K562 (cell line): ENCODE results near the gene BEST4. TPM values are rescaled to one million over a fixed set of nuclear protein-coding genes. Genes with fewer than 3 reads are reported as not detected.

Experiments
- CC2D1A ChIP-seq: fragments of 450-650 bp; IDR thresholded peaks from 2 replicates; pipeline ENCODE4 v1.6.1; 2017; ENCODE audit warnings: mild to moderate bottlenecking
- CREB5 ChIP-seq: fragments of 250-450 bp; sonication (Bioruptor Pico); IDR thresholded peaks from 2 replicates; pipeline ENCODE4 v1.5.0; 2020; ENCODE audit warnings: mild to moderate bottlenecking
- GATA2 ChIP-seq: sonication (generic); formaldehyde crosslinking; IDR thresholded peaks from 2 replicates; pipeline ENCODE4 v1.4.0; 2020; ENCODE audit warnings: mild to moderate bottlenecking, missing genetic modification reagents
- HMBOX1 ChIP-seq: sonication (generic); IDR thresholded peaks from 2 replicates; pipeline ENCODE4 v1.6.1; 2016
- HSF4 ChIP-seq: fragments of 250-450 bp; sonication (Bioruptor Pico); IDR thresholded peaks from 2 replicates; pipeline ENCODE4 v2.1.2; 2022; ENCODE audit warnings: mild to moderate bottlenecking, moderate library complexity, borderline replicate concordance
- LARP7 ChIP-seq: fragments of 450-650 bp; IDR thresholded peaks from 2 replicates; pipeline ENCODE4 v1.6.1; 2016
- POLR3A ChIP-seq: IDR thresholded peaks from 2 replicates; pipeline ENCODE4 v1.6.1; 2011; ENCODE audit warnings: borderline replicate concordance, mild to moderate bottlenecking, moderate library complexity; ENCODE audit not compliant: insufficient read length, insufficient read depth; ENCODE audit errors: extremely low read depth
- RFX1 ChIP-seq: fragments of 450-650 bp; IDR thresholded peaks from 2 replicates; pipeline ENCODE4 v1.6.1; 2016; ENCODE audit warnings: mild to moderate bottlenecking, moderate library complexity
- ZEB2 ChIP-seq: fragments of 450-650 bp; IDR thresholded peaks from 2 replicates; pipeline ENCODE4 v1.6.1; 2016
- ZNF212 ChIP-seq: fragments of 450-650 bp; formaldehyde crosslinking; IDR thresholded peaks from 2 replicates; pipeline ENCODE4 v1.4.0; 2020; ENCODE audit warnings: mild to moderate bottlenecking
- ZNF449 ChIP-seq: fragments of 250-450 bp; sonication (Bioruptor Pico); IDR thresholded peaks from 2 replicates; pipeline ENCODE4 v1.8.0; 2022; ENCODE audit warnings: moderate library complexity, mild to moderate bottlenecking, inconsistent platforms
- ZNF592 ChIP-seq: fragments of 450-650 bp; IDR thresholded peaks from 2 replicates; pipeline ENCODE4 v1.6.1; 2017; ENCODE audit warnings: antibody characterized with exemption, mild to moderate bottlenecking
- ZNF699 ChIP-seq: fragments of 250-450 bp; sonication (Bioruptor Pico); IDR thresholded peaks from 2 replicates; pipeline ENCODE4 v1.8.0; 2021; ENCODE audit warnings: mild to moderate bottlenecking, moderate library complexity; ENCODE audit not compliant: insufficient replicate concordance
- ZNF79 ChIP-seq: fragments of 250-450 bp; sonication (Bioruptor Pico); IDR thresholded peaks from 2 replicates; pipeline ENCODE4 v1.4.0; 2020; ENCODE audit warnings: low read depth, mild to moderate bottlenecking, moderate library complexity
- polyA plus RNA-seq, 8 experiments: library from polyadenylated mRNA; depleted of rRNA in 4 of 8; stranded (reverse) in 5 of 8; unstranded in 3 of 8; fragments of >200 nt; fragmentation: Nextera tagmentation in 2 of 8; fragmentation: Illumina TruSeq in 1 of 8; extraction: Ambion mirVana in 2 of 8; extraction: Trizol in 1 of 8; gene quantifications; 2 replicates each; pipeline versions ENCODE4 v1.2.1 to v1.2.3, GENCODE V29; 2011 to 2014; ENCODE audit warnings: inconsistent platforms in 1 of 8, missing spikeins in 1 of 8
- total RNA-seq, 7 experiments: library from RNA; depleted of rRNA in 6 of 7; stranded (reverse); fragments of >200 nt in 6 of 7; fragmentation: Illumina TruSeq in 2 of 7; extraction: Trizol in 2 of 7; gene quantifications; 2 replicates each; pipeline versions ENCODE4 v1.2.1 to v1.2.3, GENCODE V29; 2011 to 2021; ENCODE audit warnings: low replicate concordance in 1 of 7
- TF ChIP-seq, protein P1 (sequence below): fragments of 250-450 bp; sonication (Bioruptor Pico); IDR thresholded peaks from 2 replicates; pipeline ENCODE4 v1.5.0; 2021; ENCODE audit warnings: mild to moderate bottlenecking, moderate library complexity

Gene BEST4
- total and polyA plus RNA-seq, 9 of the 15 experiments (the other 6 are each of a cell fraction or from before 2014, with no cell fraction given) = 0.07 to 0.11 TPM; not detected in 7

- TF ChIP-seq ZNF449 = no peak
- TF ChIP-seq ZNF699 (CRISPR knock-in tag) = no peak
- TF ChIP-seq HMBOX1 = no peak
- no peak for TF ChIP-seq CC2D1A
- TF ChIP-seq GATA2 = peak; percentile 79
- TF ChIP-seq CREB5 = no peak
- no peak for TF ChIP-seq RFX1
- TF ChIP-seq LARP7 = no peak
- no peak for TF ChIP-seq HSF4 (CRISPR knock-in tag)
- TF ChIP-seq ZNF592 = no peak
- TF ChIP-seq ZEB2 = peak; percentile 87
- TF ChIP-seq ZNF212 = no peak
- TF ChIP-seq, protein P1, sequence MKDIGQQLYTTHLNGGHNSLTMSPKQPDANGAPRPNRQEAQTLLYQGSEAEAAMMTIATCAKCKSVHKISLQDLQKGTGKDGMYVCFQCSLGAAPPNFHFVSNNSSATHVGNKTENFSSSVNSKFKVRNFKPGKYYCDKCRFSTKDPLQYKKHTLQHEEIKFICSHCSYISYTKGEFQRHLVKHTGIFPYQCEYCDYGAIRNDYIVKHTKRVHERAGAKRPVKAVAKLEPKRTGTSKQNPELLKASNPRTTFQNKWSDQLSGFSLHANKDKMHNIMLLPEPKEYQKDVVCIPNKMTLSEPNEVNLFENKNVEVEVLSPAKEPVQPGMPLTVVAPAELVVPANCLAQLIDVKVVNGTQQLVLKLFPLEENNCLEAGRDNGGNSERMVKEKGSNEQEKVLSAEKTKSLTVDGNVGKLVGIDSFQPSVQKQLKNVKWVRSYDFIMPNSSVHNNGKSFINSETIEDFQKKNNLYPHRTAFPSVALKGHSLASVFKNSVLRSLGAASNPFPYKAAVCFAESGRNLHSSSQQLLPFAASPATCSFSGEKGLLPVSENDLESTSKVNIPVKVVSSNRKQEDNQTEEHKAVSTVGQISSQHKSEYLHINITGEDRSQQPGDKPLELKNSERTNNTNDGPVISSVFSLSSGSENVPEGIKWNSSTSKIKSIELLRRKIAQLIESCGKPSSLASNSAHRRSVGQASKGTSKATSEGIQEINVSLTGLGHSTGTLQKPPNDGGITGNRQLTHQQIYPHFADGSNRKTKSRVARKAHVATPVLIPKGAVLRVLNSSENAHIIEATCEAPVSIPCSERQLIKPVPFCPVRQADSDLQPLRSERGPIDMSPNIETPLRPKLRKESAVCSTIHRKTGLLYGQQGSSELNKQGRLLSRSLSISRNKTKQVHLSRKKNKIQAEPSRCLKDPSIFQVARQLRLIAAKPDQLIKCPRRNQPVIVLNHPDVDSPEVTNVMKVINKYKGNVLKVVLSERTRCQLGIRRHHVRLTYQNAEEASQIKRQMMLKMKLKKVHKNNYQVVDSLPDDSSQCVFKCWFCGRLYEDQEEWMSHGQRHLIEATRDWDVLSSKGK = no peak
- TF ChIP-seq POLR3A = no peak
- TF ChIP-seq ZNF79 (CRISPR knock-in tag) = no peak
These were observed 13.7 kb upstream of the BEST4 start (continued) for GRCh38 chr1:44801491-44802305.
